ENCODE data around the gene ZMYND19.

DNA sequence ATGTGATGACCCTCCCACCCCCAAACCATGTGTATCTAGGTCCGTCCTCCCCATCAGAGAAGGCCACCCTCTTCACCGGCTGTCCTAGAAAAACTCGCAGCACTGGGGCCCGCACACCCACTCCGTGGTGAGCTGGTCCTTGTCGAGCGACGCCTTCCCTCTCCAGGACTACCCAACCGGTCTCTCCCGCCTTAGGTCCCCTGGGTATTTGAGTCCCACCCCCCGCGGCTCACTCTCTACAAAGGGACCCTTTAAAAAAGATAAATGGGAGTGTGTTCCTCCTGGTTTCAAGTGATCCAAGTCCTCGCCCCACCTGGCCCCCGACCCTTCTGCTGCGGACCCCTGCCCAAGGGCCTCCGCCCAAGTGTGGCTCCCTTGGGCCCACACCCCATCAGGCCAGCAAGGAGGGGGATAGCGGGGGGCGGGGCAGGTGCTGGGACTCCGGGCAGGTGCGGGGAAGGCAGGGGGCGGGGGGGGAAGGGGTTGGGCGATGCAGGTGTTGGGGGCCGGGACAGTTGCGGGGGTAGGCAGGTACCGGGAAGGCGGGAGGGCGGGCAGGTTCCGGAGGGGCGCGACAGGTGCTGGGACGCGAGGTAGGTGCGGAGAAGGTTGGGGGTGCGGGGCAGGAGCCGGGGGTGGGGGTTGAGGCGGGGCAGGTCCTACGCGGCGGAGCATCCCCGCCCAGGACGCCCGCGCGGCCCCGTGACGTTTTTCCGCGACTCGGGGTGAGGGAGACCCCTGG lies 14.2 kb upstream of the ZMYND19 start:
- TF ChIP-seq, protein P1, sequence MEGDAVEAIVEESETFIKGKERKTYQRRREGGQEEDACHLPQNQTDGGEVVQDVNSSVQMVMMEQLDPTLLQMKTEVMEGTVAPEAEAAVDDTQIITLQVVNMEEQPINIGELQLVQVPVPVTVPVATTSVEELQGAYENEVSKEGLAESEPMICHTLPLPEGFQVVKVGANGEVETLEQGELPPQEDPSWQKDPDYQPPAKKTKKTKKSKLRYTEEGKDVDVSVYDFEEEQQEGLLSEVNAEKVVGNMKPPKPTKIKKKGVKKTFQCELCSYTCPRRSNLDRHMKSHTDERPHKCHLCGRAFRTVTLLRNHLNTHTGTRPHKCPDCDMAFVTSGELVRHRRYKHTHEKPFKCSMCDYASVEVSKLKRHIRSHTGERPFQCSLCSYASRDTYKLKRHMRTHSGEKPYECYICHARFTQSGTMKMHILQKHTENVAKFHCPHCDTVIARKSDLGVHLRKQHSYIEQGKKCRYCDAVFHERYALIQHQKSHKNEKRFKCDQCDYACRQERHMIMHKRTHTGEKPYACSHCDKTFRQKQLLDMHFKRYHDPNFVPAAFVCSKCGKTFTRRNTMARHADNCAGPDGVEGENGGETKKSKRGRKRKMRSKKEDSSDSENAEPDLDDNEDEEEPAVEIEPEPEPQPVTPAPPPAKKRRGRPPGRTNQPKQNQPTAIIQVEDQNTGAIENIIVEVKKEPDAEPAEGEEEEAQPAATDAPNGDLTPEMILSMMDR (IDR thresholded peaks at IDR 0.05), result no peak
- TF ChIP-seq POLR2A (IDR thresholded peaks at IDR 0.05), result no peak
